Activated T-cell treated with anti-CD3 and anti-CD28 coated beads, Interleukin-2, amount 50 U/mL, for 48 hours (primary cell): ENCODE measurements around the gene PDIA5.
A peak's percentile ranks its signal among the peaks of the same experiment; 100 is the strongest.

Experiments
- DNase-seq, 2 experiments: peaks; one replicate each; pipeline ENCODE4 v3.0.0-alpha.2; 2020

Gene PDIA5

GRCh38 chr3:123188058-123188457, 121.2 kb downstream of the PDIA5 start:
- DNase-seq = no peak

GRCh38 chr3:123193448-123194101, 126.8 kb downstream of the PDIA5 start:
- DNase-seq = no peak

- DNase-seq = no peak
These were observed 127.7 kb downstream of the PDIA5 start for GRCh38 chr3:123194552-123194951.

GRCh38 chr3:123198372-123198771, 131.5 kb downstream of the PDIA5 start:
- DNase-seq = no peak

GRCh38 chr3:123201223-123201556, 134.4 kb downstream of the PDIA5 start:
- DNase-seq = no peak

GRCh38 chr3:123201557-123202427, 135.0 kb downstream of the PDIA5 start, which contains the start of gene SEC22A:
SEC22A (plus strand) TSS chr3:123201943; CDS start chr3:123209218, 7,275 bp downstream.
- peak; percentile 93 to 95 for DNase-seq

GRCh38 chr3:123202451-123202850, 135.6 kb downstream of the PDIA5 start:
- DNase-seq = peak; percentile 21 to 30
